ENCODE measurements around the gene NISCH.

DNA sequence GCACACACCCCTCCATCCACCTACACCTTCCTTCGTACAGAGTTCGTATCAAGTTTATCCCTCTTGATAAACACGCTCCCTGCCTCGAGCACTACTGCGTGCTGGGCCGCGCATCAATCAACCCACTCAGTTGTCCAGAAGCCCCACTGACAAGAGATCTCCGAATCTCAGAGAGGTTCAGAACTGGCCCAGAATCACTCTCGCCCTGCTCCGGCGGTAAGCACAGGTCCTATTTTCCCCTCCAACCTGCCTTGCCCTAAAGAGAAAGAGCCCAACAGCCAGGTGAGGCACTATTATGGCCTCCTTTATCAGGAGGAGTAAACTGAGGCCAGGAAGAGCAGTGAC lies 494 bp upstream of the NISCH start:
- no peak for TF ChIP-seq EZH2 (IDR thresholded peaks at IDR 0.05; ENCODE audit: borderline replicate concordance, insufficient read depth, low read depth, low read length, poor library complexity, severe bottlenecking)
- no peak for TF ChIP-seq CTCF (IDR thresholded peaks at IDR 0.05)
